T-helper 2 cell treated with Interferon-gamma antibody and Interleukin-4, amounts not matched to agents 5 μg/mL and 100 μg/mL, for 36 hours (primary cell): ENCODE results near the gene HOMER3.
"Not testable (repeated sequence)": the region's sequence is repeated elsewhere in the genome, so short reads cannot be mapped to it uniquely, and the experiment has no call there.

ENCODE experiments used
- DNase-seq: peaks from one replicate; pipeline ENCODE4 v3.0.0; 2021; ENCODE audit warnings: low spot score
- H3K27ac Mint-ChIP-seq: one replicate; pipeline ENCODE4 v1.8.0; 2021; ENCODE audit warnings: mild to moderate bottlenecking, mixed read lengths
- H3K27me3 Mint-ChIP-seq: one replicate; pipeline ENCODE4 v1.8.0; 2021; ENCODE audit warnings: low read depth, mixed read lengths
- H3K36me3 Mint-ChIP-seq: one replicate; pipeline ENCODE4 v1.8.0; 2021; ENCODE audit warnings: low read depth, mixed read lengths
- H3K4me1 Mint-ChIP-seq: one replicate; pipeline ENCODE4 v1.8.0; 2021; ENCODE audit warnings: low read depth, mixed read lengths
- H3K4me3 Mint-ChIP-seq: one replicate; pipeline ENCODE4 v1.8.0; 2022; ENCODE audit warnings: mild to moderate bottlenecking, moderate library complexity, mixed read lengths
- H3K9me3 Mint-ChIP-seq: one replicate; pipeline ENCODE4 v1.8.0; 2021; ENCODE audit warnings: mixed read lengths

Gene HOMER3

GRCh38 chr19:18906605-18907519 lies 34.2 kb downstream of the HOMER3 start:
- Mint-ChIP-seq H3K4me1 (no peaks in the 10 kb centered on the region), H3K27ac (no peak overlapping the region), H3K36me3 (peaks cover 8% of the 10 kb centered on the region), H3K4me3 (no peak overlapping the region), H3K9me3 (no peaks in the 10 kb centered on the region), H3K27me3 (no peaks in the 10 kb centered on the region)
- no peak for DNase-seq

GRCh38 chr19:18905513-18906236 lies 35.3 kb downstream of the HOMER3 start:
- Mint-ChIP-seq H3K36me3 (peaks cover 10% of the 10 kb centered on the region), H3K27me3 (no peaks in the 10 kb centered on the region), H3K9me3 (no peaks in the 10 kb centered on the region), H3K4me3 (no peak overlapping the region), H3K27ac (no peak overlapping the region), H3K4me1 (no peaks in the 10 kb centered on the region)
- no peak for DNase-seq

GRCh38 chr19:18905058-18905456 lies 36.0 kb downstream of the HOMER3 start:
- DNase-seq, result no peak
- H3K4me3 Mint-ChIP-seq, result no peak overlapping the region
- H3K9me3 Mint-ChIP-seq, result no peaks in the 10 kb centered on the region
- H3K27ac Mint-ChIP-seq, result no peak overlapping the region
- no peaks in the 10 kb centered on the region for H3K4me1 Mint-ChIP-seq
- peaks cover 10% of the 10 kb centered on the region for H3K36me3 Mint-ChIP-seq
- H3K27me3 Mint-ChIP-seq, result no peaks in the 10 kb centered on the region

- Mint-ChIP-seq H3K9me3 (no peaks in the 10 kb centered on the region), H3K27me3 (no peaks in the 10 kb centered on the region), H3K4me3 (no peak overlapping the region), H3K36me3 (peaks cover 7% of the 10 kb centered on the region), H3K4me1 (no peaks in the 10 kb centered on the region), H3K27ac (no peak overlapping the region)
- no peak for DNase-seq
Observed at GRCh38 chr19:18904334-18905057, 36.5 kb downstream of the HOMER3 start.

- Mint-ChIP-seq H3K36me3 (peaks cover 6% of the 10 kb centered on the region), H3K27ac (no peak overlapping the region), H3K9me3 (no peaks in the 10 kb centered on the region), H3K4me3 (no peak overlapping the region), H3K4me1 (no peaks in the 10 kb centered on the region), H3K27me3 (no peaks in the 10 kb centered on the region)
- DNase-seq, result no peak
Observed at GRCh38 chr19:18903156-18904037, 37.6 kb downstream of the HOMER3 start.

GRCh38 chr19:18902519-18902918 lies 38.5 kb downstream of the HOMER3 start:
- not testable (repeated sequence) for H3K4me1 Mint-ChIP-seq, H3K9me3 Mint-ChIP-seq, H3K27me3 Mint-ChIP-seq, H3K4me3 Mint-ChIP-seq, DNase-seq, H3K36me3 Mint-ChIP-seq
- H3K27ac Mint-ChIP-seq, result peak overlapping the region; percentile 12

- H3K4me3 Mint-ChIP-seq, result no peak overlapping the region
- H3K27ac Mint-ChIP-seq, result no peak overlapping the region
- peaks cover 6% of the 10 kb centered on the region for H3K36me3 Mint-ChIP-seq
- no peak for DNase-seq
- H3K4me1 Mint-ChIP-seq, result peaks cover under 1% of the 10 kb centered on the region
- peaks cover 13% of the 10 kb centered on the region for H3K27me3 Mint-ChIP-seq
- H3K9me3 Mint-ChIP-seq, result no peaks in the 10 kb centered on the region
Observed at GRCh38 chr19:18901491-18901890, 39.5 kb downstream of the HOMER3 start.

GRCh38 chr19:18900700-18901481 lies 40.1 kb downstream of the HOMER3 start:
- Mint-ChIP-seq H3K36me3 (peaks cover 2% of the 10 kb centered on the region), H3K4me1 (peaks cover 2% of the 10 kb centered on the region), H3K9me3 (no peaks in the 10 kb centered on the region), H3K4me3 (no peak overlapping the region), H3K27me3 (peaks cover 15% of the 10 kb centered on the region), H3K27ac (no peak overlapping the region)
- DNase-seq, result no peak

- Mint-ChIP-seq H3K9me3 (no peaks in the 10 kb centered on the region), H3K4me1 (peaks cover 2% of the 10 kb centered on the region)
- no peak for DNase-seq
Observed at GRCh38 chr19:18899624-18900560, 41.1 kb downstream of the HOMER3 start.

GRCh38 chr19:18898607-18899408 lies 42.2 kb downstream of the HOMER3 start:
- Mint-ChIP-seq H3K9me3 (no peaks in the 10 kb centered on the region), H3K36me3 (peaks cover 2% of the 10 kb centered on the region), H3K4me1 (peaks cover 2% of the 10 kb centered on the region), H3K27ac (no peak overlapping the region), H3K27me3 (peaks cover 24% of the 10 kb centered on the region), H3K4me3 (no peak overlapping the region)
- DNase-seq, result no peak

More at GRCh38 chr19:18899624-18900560, 41.1 kb downstream of the HOMER3 start:
- Mint-ChIP-seq H3K27ac (no peak overlapping the region), H3K36me3 (peaks cover 2% of the 10 kb centered on the region), H3K4me3 (no peak overlapping the region), H3K27me3 (peaks cover 18% of the 10 kb centered on the region)

GRCh38 chr19:18898081-18898606 lies 42.9 kb downstream of the HOMER3 start:
- H3K36me3 Mint-ChIP-seq, result peaks cover 2% of the 10 kb centered on the region
- H3K27me3 Mint-ChIP-seq, result peaks cover 29% of the 10 kb centered on the region
- H3K9me3 Mint-ChIP-seq, result no peaks in the 10 kb centered on the region
- no peak overlapping the region for H3K4me3 Mint-ChIP-seq
- DNase-seq, result no peak
- H3K4me1 Mint-ChIP-seq, result peaks cover 2% of the 10 kb centered on the region
- no peak overlapping the region for H3K27ac Mint-ChIP-seq
